ENCODE measurements around the gene TFB1M. TPM values are rescaled to one million over a fixed set of nuclear protein-coding genes. Genes with fewer than 3 reads are reported as not detected.

Gene TFB1M
- total and polyA plus RNA-seq, 9 of the 15 experiments (the other 6 are each of a cell fraction or from before 2014, with no cell fraction given), result 34.6 to 145 (median 40.4) TPM

DNA sequence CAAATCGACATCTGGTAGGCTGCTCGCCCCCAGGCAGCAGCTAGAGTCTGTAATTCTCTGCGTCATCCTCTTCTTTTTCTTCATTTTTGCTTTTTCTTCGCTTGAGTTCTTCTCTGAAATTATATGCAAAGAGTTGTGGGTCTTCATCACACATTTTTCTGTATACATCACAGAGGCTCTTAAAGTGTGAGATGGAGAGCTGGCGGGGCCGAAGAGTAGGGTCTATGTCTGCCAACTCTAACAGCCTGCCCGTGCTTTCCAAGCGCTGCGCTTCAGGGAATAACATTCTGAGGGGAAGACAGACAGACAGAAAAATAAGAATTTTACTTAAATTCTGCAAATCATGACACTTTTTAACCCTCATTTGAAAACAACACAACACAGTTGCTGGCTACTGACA, 56.5 kb downstream of the TFB1M start:
- H3K36me3 ChIP-seq (ENCODE audit: control insufficient read depth, insufficient read depth, low read length), result peaks cover 94% of the 10 kb centered on the region; the same call in 2 of the 3 replicates
- peaks cover 0 to 3% of the 10 kb centered on the region in 2 experiments; a peak in 1 of 5 replicates for H3K4me1 ChIP-seq (replicated peaks in 1 of 2; ENCODE audit: control insufficient read depth in 2 of 2, insufficient read depth in 2 of 2, low read length in 2 of 2)
- intact Hi-C loops (cut with micrococcal nuclease) (no loop called here), in situ Hi-C loops (cut with MboI) (no loop called here)
- ATAC-seq (no peak), DNase-seq (ENCODE audit: extremely low read depth in 1 of 4, low spot score in 3 of 4) (no peak), FAIRE-seq (no peak)
- 97% methylated on average over 8 of the region's 9 CpGs for WGBS (ENCODE audit: insufficient coverage, low coverage, missing lambda C conversion rate)
- H3K27ac ChIP-seq (ENCODE audit: extremely low read depth, low read depth, low read length), result no peak overlapping the region
- no peak overlapping the region for H3K4me2 ChIP-seq (ENCODE audit: insufficient read depth, low read length)
- no peak overlapping the region for H3K9ac ChIP-seq (ENCODE audit: insufficient read depth in 1 of 2, low read depth in 2 of 2, low read length in 2 of 2)
- no peaks in the 10 kb centered on the region for H3K79me2 ChIP-seq (ENCODE audit: control insufficient read depth, insufficient read depth, low read length)
- H3K9me1 ChIP-seq (ENCODE audit: control insufficient read depth, insufficient read depth, low read length), result peaks cover 6% of the 10 kb centered on the region
- ChIA-PET POLR2A (interaction anchor here (1.2 kb wide), 1 partner anchor 10 kb away, joined by 5 read pairs; no protein-coding TSS in a partner anchor), CTCF (ENCODE audit: low intra/inter-chr PET ratio) (no interaction called here)
- no peaks in the 10 kb centered on the region for H4K20me1 ChIP-seq (replicated peaks; ENCODE audit: control insufficient read depth, insufficient read depth, low read length)
- H3K27me3 ChIP-seq (ENCODE audit: control insufficient read depth in 2 of 2, insufficient read depth in 2 of 2, low read length in 2 of 2), result no peaks in the 10 kb centered on the region
- no peaks in the 10 kb centered on the region for H3K9me3 ChIP-seq (replicated peaks; ENCODE audit: control insufficient read depth, insufficient read depth, low read depth, low read length)
- H3K4me3 ChIP-seq, result no peak overlapping the region
- TF ChIP-seq, protein P1, sequence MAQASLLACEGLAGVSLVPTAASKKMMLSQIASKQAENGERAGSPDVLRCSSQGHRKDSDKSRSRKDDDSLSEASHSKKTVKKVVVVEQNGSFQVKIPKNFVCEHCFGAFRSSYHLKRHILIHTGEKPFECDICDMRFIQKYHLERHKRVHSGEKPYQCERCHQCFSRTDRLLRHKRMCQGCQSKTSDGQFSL (CRISPR knock-in tag; IDR thresholded peaks at IDR 0.05), result no peak
- TF ChIP-seq, protein P1 (tag; IDR thresholded peaks at IDR 0.05), result no peak
- TF ChIP-seq GABPA (tag; conservative IDR thresholded peaks at IDR 0.05; ENCODE audit: low read depth), result no peak
- no peak for TF ChIP-seq ZNF217 (CRISPR knock-in tag; IDR thresholded peaks at IDR 0.05)
- TF ChIP-seq, protein P2, sequence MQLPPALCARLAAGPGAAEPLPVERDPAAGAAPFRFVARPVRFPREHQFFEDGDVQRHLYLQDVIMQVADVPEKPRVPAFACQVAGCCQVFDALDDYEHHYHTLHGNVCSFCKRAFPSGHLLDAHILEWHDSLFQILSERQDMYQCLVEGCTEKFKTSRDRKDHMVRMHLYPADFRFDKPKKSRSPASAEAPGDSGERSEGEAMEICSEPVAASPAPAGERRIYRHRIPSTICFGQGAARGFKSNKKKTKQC (CRISPR knock-in tag; IDR thresholded peaks at IDR 0.05), result no peak
- H2AFZ ChIP-seq (ENCODE audit: low read depth, low read length), result no peak overlapping the region
- no TSS peak for BruUV-seq (replicated peaks)
